OCI-LY1 (cell line): ENCODE measurements around the gene ZFHX3.

ENCODE experiments used
- H2AFZ ChIP-seq: fragments of 200-600 bp; sonication (generic), shearing (Covaris generic); 2 replicates; pipeline ENCODE4 v1.6.0; 2014; ENCODE audit warnings: antibody characterized with exemption, mild to moderate bottlenecking, low read length
- H3F3A ChIP-seq: fragments of 200-600 bp; sonication (generic), shearing (Covaris generic); 2 replicates; pipeline ENCODE4 v1.6.0; 2014; ENCODE audit warnings: mild to moderate bottlenecking, antibody characterized with exemption, low read length, moderate library complexity; ENCODE audit not compliant: insufficient read depth
- H3K27ac ChIP-seq: fragments of 200-600 bp; sonication (generic); 2 replicates; pipeline ENCODE4 v1.5.1; 2014; ENCODE audit warnings: low read length, mixed run types, mild to moderate bottlenecking, low read depth; ENCODE audit not compliant: poor library complexity, severe bottlenecking
- H3K27me3 ChIP-seq: fragments of 200-600 bp; sonication (generic); 2 replicates; pipeline ENCODE4 v1.6.0; 2014; ENCODE audit warnings: antibody characterized with exemption, mild to moderate bottlenecking, low read length, moderate library complexity; ENCODE audit not compliant: insufficient read depth
- H3K36me3 ChIP-seq: fragments of 200-600 bp; sonication (generic); 2 replicates; pipeline ENCODE4 v1.6.1; 2014; ENCODE audit warnings: mild to moderate bottlenecking, antibody characterized with exemption, low read length, moderate library complexity, mixed read lengths; ENCODE audit not compliant: insufficient read depth
- H3K4me1 ChIP-seq: fragments of 200-600 bp; sonication (generic); 2 replicates; pipeline ENCODE4 v1.5.1; 2014; ENCODE audit warnings: mild to moderate bottlenecking, low read length, moderate library complexity; ENCODE audit not compliant: insufficient read depth, severe bottlenecking
- H3K4me2 ChIP-seq: fragments of 200-600 bp; sonication (generic), shearing (Covaris generic); 2 replicates; pipeline ENCODE4 v1.6.1; 2014; ENCODE audit warnings: low read length
- H3K4me3 ChIP-seq: fragments of 200-600 bp; sonication (generic); 2 replicates; pipeline ENCODE4 v1.5.1; 2014; ENCODE audit warnings: low read length, low read depth, mild to moderate bottlenecking, mixed read lengths; ENCODE audit not compliant: poor library complexity, severe bottlenecking
- H3K79me2 ChIP-seq: fragments of 200-600 bp; shearing (Covaris generic); 2 replicates; pipeline ENCODE4 v1.6.1; 2016; ENCODE audit warnings: mixed run types, low read length, mixed read lengths; ENCODE audit not compliant: insufficient read depth
- H3K9ac ChIP-seq: fragments of 200-600 bp; sonication (generic), shearing (Covaris generic); 2 replicates; pipeline ENCODE4 v1.6.1; 2014; ENCODE audit warnings: mild to moderate bottlenecking, low read length, mixed read lengths
- H3K9me2 ChIP-seq: fragments of 200-600 bp; sonication (generic), shearing (Covaris generic); 2 replicates; pipeline ENCODE4 v1.6.1; 2014; ENCODE audit warnings: low read depth, mild to moderate bottlenecking, low read length, mixed read lengths
- H3K9me3 ChIP-seq: fragments of 200-600 bp; shearing (Covaris generic); 2 replicates; pipeline ENCODE4 v1.6.1; 2014; ENCODE audit warnings: low read length, mixed read lengths
- H4K20me1 ChIP-seq: fragments of 200-600 bp; sonication (generic), shearing (Covaris generic); 2 replicates; pipeline ENCODE4 v1.6.0; 2016; ENCODE audit warnings: mild to moderate bottlenecking, low read length; ENCODE audit not compliant: insufficient read depth
- CTCF ChIP-seq: fragments of 200-600 bp; sonication (generic), shearing (Covaris generic); IDR thresholded peaks from 2 replicates; pipeline ENCODE4 v1.5.1; 2017; ENCODE audit warnings: mild to moderate bottlenecking, antibody characterized with exemption, low read length, moderate library complexity, mixed read lengths
- EZH2 ChIP-seq: fragments of 200-600 bp; sonication (generic), shearing (Covaris generic); IDR thresholded peaks from 2 replicates; pipeline ENCODE4 v1.8.0; 2017; ENCODE audit warnings: borderline replicate concordance, mixed run types, mild to moderate bottlenecking, antibody characterized with exemption, low read length, moderate library complexity, mixed read lengths

The ZFHX3 gene

DNA sequence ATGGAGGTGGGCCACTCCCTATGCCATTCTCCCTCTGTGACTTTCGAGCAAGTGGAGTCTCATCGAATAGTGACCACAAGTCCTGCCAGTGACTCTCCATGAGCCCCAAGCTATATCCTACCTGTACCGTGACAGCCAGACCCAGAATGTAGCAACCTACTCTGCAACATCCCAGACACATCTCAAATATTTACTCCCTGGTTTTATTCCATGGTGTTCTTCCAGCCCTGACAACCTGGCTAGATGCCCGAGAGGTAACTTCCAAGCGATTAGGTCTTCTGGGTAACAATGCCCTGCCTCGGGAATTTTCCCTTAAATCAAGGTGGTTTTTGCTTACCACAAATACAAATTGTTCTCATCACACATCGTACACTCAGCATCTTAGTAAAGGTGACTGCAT, 211.7 kb downstream of the ZFHX3 start:
- H3K9me3 ChIP-seq = no peaks in the 10 kb centered on the region
- H3K27ac ChIP-seq = no peak overlapping the region
- no peaks in the 10 kb centered on the region for H3K9me2 ChIP-seq
- H3K79me2 ChIP-seq = no peaks in the 10 kb centered on the region
- H3K9ac ChIP-seq = no peak overlapping the region
- no peak overlapping the region for H3K4me2 ChIP-seq
- H3K27me3 ChIP-seq = no peaks in the 10 kb centered on the region
- no peaks in the 10 kb centered on the region for H4K20me1 ChIP-seq
- no peak overlapping the region for H3K4me3 ChIP-seq
- no peaks in the 10 kb centered on the region for H3K4me1 ChIP-seq
- H3F3A ChIP-seq = no peaks in the 10 kb centered on the region
- no peak for TF ChIP-seq CTCF
- TF ChIP-seq EZH2 = no peak
- no peaks in the 10 kb centered on the region for H3K36me3 ChIP-seq
- H2AFZ ChIP-seq = no peak overlapping the region

- no peak overlapping the region for H3K9ac ChIP-seq
- H3K9me3 ChIP-seq = no peaks in the 10 kb centered on the region
- H2AFZ ChIP-seq = no peak overlapping the region
- H3K79me2 ChIP-seq = no peaks in the 10 kb centered on the region
- no peak overlapping the region for H3K27ac ChIP-seq
- no peaks in the 10 kb centered on the region for H4K20me1 ChIP-seq
- H3K36me3 ChIP-seq = no peaks in the 10 kb centered on the region
- no peaks in the 10 kb centered on the region for H3K27me3 ChIP-seq
- H3K4me1 ChIP-seq = no peaks in the 10 kb centered on the region
- H3F3A ChIP-seq = no peaks in the 10 kb centered on the region
- H3K9me2 ChIP-seq = no peaks in the 10 kb centered on the region
- no peak overlapping the region for H3K4me3 ChIP-seq
- H3K4me2 ChIP-seq = no peak overlapping the region
- TF ChIP-seq CTCF (no peak), EZH2 (no peak)
Observed at GRCh38 chr16:72835086-72835485, 212.8 kb downstream of the ZFHX3 start.

DNA sequence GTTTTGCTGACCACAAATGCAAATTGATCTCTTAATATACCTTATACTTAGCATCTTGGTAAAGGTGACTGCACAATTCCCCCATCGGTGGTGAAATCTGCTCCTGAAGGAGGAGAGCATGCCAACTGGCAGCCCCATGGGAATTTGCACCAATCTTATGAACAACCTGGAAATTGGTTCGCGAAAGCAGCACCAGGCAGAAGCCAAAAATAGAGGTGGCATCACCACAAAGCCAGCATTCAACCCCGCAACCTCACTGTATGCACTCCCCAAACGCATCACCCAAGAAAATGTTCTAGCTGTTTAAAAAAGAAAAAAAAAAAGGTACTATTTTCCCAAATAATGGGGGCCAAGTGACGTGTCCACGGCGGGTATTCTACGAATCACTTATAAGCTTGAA, 213.4 kb downstream of the ZFHX3 start:
- Histone ChIP-seq H3K4me3 (no peak overlapping the region), H3F3A (no peaks in the 10 kb centered on the region), H3K27me3 (no peaks in the 10 kb centered on the region), H3K9ac (no peak overlapping the region), H3K27ac (no peak overlapping the region), H3K4me1 (no peaks in the 10 kb centered on the region), H4K20me1 (no peaks in the 10 kb centered on the region), H2AFZ (no peak overlapping the region), H3K9me3 (no peaks in the 10 kb centered on the region), H3K79me2 (no peaks in the 10 kb centered on the region), H3K9me2 (no peaks in the 10 kb centered on the region), H3K4me2 (no peak overlapping the region), H3K36me3 (no peaks in the 10 kb centered on the region)
- TF ChIP-seq EZH2 (no peak), CTCF (no peak)
